ENCODE results near the gene TRAT1. TPM values are rescaled to one million over a fixed set of nuclear protein-coding genes. Genes with fewer than 3 reads are reported as not detected.

Gene TRAT1
- total RNA-seq, 1 experiment from 2014 or later, result not detected

- Histone ChIP-seq H3K9me3 (no peaks in the 10 kb centered on the region), H3K36me3 (ENCODE audit: control insufficient read depth, insufficient read depth, low read length) (no peaks in the 10 kb centered on the region), H3K4me3 (ENCODE audit: low read depth, low read length) (no peak overlapping the region), H3K27me3 (replicated peaks; ENCODE audit: control insufficient read depth, insufficient read depth, low read length) (no peaks in the 10 kb centered on the region), H3K4me1 (no peaks in the 10 kb centered on the region)
- Mint-ChIP-seq H3K4me1 (ENCODE audit: low read depth, unreplicated experiment) (no peaks in the 10 kb centered on the region), H3K9me3 (ENCODE audit: unreplicated experiment) (no peaks in the 10 kb centered on the region), H3K36me3 (ENCODE audit: insufficient read depth, unreplicated experiment) (no peaks in the 10 kb centered on the region), H3K27ac (ENCODE audit: unreplicated experiment) (no peak overlapping the region), H3K27me3 (ENCODE audit: insufficient read depth, unreplicated experiment) (peaks cover 5% of the 10 kb centered on the region), H3K4me3 (ENCODE audit: unreplicated experiment) (no peak overlapping the region)
- BruUV-seq (replicated peaks), result no TSS peak
- ChIA-PET POLR2A (no interaction called here), CTCF (no interaction called here)
- DNase-seq, result no peak
- intact Hi-C loops (cut with micrococcal nuclease; ENCODE audit: unreplicated experiment), result no loop called here
- TF ChIP-seq CTCF (IDR thresholded peaks at IDR 0.05; ENCODE audit: insufficient read depth in 1 of 2, low read depth in 1 of 2, low read length in 1 of 2, severe bottlenecking in 1 of 2, unreplicated experiment in 1 of 2), result no peak
Observed at GRCh38 chr3:108849075-108849474, 26.5 kb downstream of the TRAT1 start.

GRCh38 chr3:108861401-108861800 is 38.8 kb downstream of the TRAT1 start:
- Histone ChIP-seq H3K4me1 (no peaks in the 10 kb centered on the region), H3K9me3 (no peaks in the 10 kb centered on the region), H3K4me3 (ENCODE audit: low read depth, low read length) (no peak overlapping the region), H3K27me3 (replicated peaks; ENCODE audit: control insufficient read depth, insufficient read depth, low read length) (no peaks in the 10 kb centered on the region), H3K36me3 (ENCODE audit: control insufficient read depth, insufficient read depth, low read length) (no peaks in the 10 kb centered on the region)
- intact Hi-C loops (cut with micrococcal nuclease; ENCODE audit: unreplicated experiment), result no loop called here
- H3K36me3 Mint-ChIP-seq (ENCODE audit: insufficient read depth, unreplicated experiment), result no peaks in the 10 kb centered on the region
- H3K27me3 Mint-ChIP-seq (ENCODE audit: insufficient read depth, unreplicated experiment), result peaks cover 13% of the 10 kb centered on the region
- no peaks in the 10 kb centered on the region for H3K4me1 Mint-ChIP-seq (ENCODE audit: low read depth, unreplicated experiment)
- no peak overlapping the region for H3K4me3 Mint-ChIP-seq (ENCODE audit: unreplicated experiment)
- no peak for DNase-seq
- no peaks in the 10 kb centered on the region for H3K9me3 Mint-ChIP-seq (ENCODE audit: unreplicated experiment)
- ChIA-PET POLR2A (no interaction called here), CTCF (no interaction called here)
- BruUV-seq (replicated peaks), result no TSS peak
- H3K27ac Mint-ChIP-seq (ENCODE audit: unreplicated experiment), result no peak overlapping the region
- no peak for TF ChIP-seq CTCF (IDR thresholded peaks at IDR 0.05; ENCODE audit: insufficient read depth in 1 of 2, low read depth in 1 of 2, low read length in 1 of 2, severe bottlenecking in 1 of 2, unreplicated experiment in 1 of 2)

DNA sequence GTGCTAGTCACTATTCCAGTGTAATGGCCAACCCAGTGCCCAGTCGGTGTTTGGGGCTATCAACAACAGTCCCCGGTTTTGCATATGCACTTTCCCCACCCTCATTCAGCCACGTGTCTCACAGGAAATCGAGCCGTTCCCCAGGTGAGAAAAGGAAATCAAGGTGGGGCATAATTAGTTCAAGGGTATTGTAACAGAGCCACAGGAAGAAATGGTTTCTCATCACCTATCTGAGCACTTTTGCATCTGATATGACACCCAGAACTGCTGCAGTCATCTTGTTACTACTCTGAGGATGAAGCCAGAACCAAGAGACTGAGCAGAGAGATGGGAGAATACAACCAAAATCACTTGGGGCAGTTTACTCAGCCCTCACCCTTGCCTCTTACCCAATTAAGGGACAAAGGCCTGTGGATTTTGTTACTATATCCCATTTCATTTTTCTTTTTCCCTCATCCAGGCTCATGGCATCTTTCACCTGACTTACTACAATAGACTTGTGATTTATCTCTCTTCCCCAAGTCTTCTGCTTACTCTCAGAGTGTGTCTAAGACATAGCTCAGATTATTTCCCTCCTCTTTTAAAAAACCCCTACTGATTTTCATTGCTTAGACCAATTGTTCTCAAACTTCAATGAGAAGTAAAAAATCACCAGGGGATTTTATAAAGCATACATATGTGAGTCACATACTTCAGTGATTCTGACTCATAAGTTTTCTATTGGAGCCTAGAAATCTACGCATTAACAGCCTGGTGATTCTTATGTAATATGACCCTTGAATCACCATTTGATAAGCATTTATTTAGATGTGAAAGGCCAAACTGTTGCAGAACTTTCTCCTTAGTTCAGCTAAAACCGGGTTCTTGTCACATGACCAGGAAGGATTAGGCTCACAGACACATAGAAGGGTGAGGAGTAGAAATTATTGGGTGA is 40.5 kb downstream of the TRAT1 start:
- intact Hi-C loops (cut with micrococcal nuclease; ENCODE audit: unreplicated experiment), result no loop called here
- Histone ChIP-seq H3K9me3 (no peaks in the 10 kb centered on the region), H3K36me3 (ENCODE audit: control insufficient read depth, insufficient read depth, low read length) (no peaks in the 10 kb centered on the region), H3K4me3 (ENCODE audit: low read depth, low read length) (no peak overlapping the region), H3K27me3 (replicated peaks; ENCODE audit: control insufficient read depth, insufficient read depth, low read length) (no peaks in the 10 kb centered on the region), H3K4me1 (no peaks in the 10 kb centered on the region)
- BruUV-seq (replicated peaks), result no TSS peak
- Mint-ChIP-seq H3K36me3 (ENCODE audit: insufficient read depth, unreplicated experiment) (no peaks in the 10 kb centered on the region), H3K9me3 (ENCODE audit: unreplicated experiment) (no peaks in the 10 kb centered on the region), H3K4me1 (ENCODE audit: low read depth, unreplicated experiment) (no peaks in the 10 kb centered on the region), H3K27ac (ENCODE audit: unreplicated experiment) (no peak overlapping the region), H3K4me3 (ENCODE audit: unreplicated experiment) (no peak overlapping the region), H3K27me3 (ENCODE audit: insufficient read depth, unreplicated experiment) (peaks cover 10% of the 10 kb centered on the region)
- ChIA-PET POLR2A (no interaction called here), CTCF (no interaction called here)
- DNase-seq, result no peak
- TF ChIP-seq CTCF (IDR thresholded peaks at IDR 0.05; ENCODE audit: insufficient read depth in 1 of 2, low read depth in 1 of 2, low read length in 1 of 2, severe bottlenecking in 1 of 2, unreplicated experiment in 1 of 2), result no peak
